ENCODE data around the gene BPIFB3.

GRCh38 chr20:33038243-33038642 is 15.5 kb upstream of the BPIFB3 start:
- TF ChIP-seq CTCF (IDR thresholded peaks at IDR 0.05; ENCODE audit: low read depth, low read length, poor library complexity, severe bottlenecking), result no peak
- no peak for TF ChIP-seq EZH2phosphoT487 (IDR thresholded peaks at IDR 0.05; ENCODE audit: borderline replicate concordance, low read length)
